Middle frontal gyrus (tissue), 1 donor: ENCODE measurements around the gene PLXNA1.

Source experiments
- DNase-seq: peaks from one replicate; pipeline ENCODE4 v3.0.0-alpha.2; 2015; ENCODE audit warnings: low spot score; ENCODE audit errors: extremely low spot score

The PLXNA1 gene

DNA sequence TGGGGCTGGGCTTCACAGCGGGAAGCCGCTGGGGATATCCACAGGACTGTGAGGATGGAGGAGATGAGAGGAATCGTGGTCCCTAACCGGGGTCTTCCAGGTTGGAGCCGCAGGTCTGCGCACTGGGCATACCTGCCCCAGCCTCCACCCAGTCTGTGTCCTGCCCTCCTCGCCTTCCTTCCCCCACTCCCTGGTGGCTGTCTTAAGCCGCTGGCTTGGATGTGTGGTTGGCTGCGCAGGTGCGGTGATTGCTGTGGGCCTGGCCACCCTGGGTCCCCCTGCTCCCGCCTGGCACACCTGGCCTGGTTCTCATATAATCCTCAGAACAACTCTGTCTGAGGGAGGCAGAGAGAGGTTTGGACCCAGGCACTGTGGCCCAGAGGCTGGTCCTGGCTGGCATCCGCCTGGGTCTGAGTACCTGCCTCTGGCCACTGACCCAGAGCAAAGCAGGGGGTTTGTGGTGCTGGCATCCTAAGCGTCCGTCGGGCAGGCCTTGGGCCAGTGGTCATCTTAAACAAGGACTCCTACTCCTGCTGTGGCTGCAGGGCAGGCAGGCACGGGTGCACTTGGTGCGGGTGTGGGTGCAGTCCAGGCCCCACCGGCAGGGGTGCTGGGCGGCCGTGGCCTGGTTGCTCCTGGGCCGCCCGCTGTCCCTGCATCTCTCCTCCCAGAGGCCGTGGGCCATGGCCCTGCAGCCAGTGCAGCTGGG, 18.7 kb downstream of the PLXNA1 start:
- DNase-seq, result no peak

DNA sequence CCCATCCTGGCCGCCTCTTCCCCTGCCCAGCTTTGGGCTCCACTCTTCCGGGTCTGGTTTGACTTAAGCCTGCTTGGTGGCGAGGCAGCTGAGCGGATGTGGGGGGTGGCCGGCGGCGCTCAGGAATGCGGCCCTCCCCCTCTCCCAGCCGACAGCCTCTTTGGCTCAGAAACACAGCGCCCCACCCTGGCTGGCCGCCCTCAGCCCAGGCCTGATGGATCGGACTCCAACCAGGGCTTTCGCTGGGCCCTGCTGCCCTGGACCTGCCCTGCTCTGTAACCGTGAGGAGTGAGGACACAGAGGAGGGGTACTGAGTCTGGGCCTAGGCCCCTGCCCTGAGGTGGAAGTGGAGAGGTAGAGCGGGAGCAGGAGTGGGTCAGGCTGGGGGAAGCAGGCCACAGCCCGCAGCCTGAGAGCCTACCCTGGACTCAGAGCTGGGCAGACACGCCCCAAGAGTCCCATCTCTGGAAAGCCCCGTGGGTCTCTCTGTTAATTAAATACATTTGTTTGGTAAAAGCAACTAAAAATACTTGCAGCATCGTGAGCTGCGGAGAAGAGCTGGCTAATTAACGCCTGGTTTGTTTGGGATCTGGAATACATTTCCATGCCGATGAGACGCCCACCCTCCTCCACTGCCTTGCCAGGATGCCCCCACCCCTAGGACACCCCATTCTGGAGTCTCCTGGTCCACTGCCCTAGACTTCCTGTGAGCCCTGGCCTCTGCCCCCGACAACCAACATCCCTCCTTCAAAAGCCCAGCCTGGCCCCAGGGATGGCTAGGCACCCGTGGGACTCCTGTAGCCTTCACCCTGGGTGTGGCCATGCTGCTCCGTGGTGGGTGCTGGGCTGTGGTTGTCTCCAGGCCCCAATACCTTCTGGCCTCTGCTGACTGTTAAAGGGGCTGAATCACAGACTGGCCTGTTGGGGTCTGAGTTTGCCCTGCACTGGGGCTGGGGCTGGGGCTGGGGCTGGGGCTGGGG, 19.6 kb downstream of the PLXNA1 start:
- no peak for DNase-seq

DNA sequence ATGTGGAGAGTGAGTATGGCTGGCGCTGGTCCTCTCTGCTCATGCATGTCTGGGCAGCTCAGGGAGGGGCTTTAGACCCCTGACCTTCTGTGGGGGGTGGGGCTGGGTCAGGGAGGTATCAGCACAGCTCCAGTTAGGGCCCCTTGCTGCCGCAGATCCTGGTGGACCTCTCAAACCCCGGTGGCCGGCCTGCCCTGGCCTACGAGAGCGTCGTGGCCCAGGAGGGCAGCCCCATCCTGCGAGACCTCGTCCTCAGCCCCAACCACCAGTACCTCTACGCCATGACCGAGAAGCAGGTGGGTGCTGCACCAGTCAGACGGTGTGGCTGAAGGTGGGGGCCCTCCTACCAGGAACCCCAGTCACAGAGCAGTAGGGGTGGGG, 20.2 kb downstream of the PLXNA1 start:
- no peak for DNase-seq

DNA sequence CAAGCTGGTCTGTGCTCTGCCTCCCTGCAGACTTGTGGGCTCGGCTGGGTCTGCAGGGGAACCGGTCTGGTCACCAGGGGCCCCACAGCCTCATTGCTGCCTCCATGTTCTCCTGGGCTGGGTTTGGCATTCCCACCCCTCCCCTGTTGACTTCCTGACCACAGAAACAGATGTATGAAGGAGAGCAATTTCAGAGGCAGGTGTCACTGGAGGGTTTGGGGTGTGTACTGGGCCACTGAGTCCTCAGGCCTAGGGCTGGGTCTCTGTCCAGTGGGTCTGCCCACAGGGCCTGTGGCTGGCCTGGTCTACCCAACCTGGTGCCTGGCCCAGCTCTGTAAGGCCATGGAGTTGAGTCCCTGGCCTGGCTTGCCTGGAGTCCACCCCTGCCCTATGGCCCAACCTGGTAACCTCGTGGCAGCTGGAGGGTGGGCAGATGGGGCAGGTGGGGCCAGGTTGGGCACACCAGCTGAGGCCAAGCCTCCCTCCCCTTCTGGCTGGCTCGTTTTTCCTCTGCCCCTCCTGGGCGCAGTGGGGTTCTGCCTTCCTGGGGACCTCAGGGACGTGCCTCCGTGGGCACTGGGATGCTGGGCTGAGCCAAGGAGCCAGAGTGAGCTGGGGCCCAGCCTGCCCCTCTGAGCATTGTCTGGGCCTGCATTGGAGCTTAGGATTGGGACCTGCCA, 20.8 kb downstream of the PLXNA1 start:
- no peak for DNase-seq

DNA sequence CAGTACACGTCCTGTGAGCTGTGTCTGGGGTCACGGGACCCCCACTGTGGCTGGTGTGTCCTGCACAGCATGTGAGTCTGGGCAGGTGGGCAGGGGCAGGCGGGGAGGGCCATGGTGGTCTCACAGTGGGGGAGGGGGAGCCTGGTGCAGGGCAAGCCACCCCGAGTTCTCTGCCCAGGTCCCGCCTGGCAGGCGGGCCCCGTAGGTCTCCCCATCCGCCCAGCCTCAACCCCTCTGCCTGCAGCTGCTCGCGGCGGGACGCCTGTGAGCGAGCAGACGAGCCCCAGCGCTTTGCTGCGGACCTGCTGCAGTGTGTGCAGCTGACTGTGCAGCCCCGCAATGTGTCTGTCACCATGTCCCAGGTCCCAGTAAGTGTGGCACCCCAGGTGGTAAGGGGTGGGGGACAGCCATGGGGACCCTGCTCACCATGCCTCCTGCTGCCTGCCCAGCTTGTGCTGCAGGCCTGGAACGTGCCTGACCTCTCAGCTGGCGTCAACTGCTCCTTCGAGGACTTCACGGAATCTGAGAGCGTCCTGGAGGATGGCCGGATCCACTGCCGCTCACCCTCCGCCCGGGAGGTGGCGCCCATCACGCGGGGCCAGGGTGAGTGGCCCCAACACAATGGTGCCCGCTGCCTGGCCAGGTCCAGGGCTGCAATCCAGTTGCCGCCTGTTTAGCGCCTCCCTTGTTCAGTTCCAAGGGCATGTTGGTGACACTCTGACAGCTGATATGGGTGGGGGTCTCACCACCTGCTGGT, 21.9 kb downstream of the PLXNA1 start:
- no peak for DNase-seq

DNA sequence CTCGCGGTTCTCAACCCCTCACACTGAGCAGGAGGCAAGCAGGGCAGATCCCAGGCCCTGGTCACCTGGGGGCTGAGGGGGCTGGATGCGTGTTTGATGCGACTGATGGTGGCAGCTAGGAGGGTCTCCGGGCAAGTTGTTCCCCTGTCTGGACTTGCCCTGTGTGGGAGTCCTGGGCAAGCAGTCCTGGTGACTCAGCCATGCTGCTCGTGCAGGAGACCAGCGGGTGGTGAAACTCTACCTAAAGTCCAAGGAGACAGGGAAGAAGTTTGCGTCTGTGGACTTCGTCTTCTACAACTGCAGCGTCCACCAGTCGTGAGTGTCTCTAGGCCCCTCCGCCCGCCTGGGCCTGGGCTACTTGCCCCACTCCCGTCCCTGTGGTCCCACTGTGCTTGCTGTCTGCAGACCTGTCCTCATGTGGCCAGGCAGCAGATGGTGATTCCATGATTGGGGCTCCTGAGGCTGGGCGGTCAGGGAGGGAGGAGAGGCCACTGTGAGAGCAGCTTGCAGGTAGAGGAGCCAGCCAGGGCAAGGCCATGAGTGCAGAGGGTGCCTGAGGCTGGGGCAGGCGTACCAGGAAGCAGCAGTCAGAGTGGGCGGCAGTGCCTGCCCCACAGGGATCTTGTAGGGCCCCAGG, 23.1 kb downstream of the PLXNA1 start:
- DNase-seq, result no peak

DNA sequence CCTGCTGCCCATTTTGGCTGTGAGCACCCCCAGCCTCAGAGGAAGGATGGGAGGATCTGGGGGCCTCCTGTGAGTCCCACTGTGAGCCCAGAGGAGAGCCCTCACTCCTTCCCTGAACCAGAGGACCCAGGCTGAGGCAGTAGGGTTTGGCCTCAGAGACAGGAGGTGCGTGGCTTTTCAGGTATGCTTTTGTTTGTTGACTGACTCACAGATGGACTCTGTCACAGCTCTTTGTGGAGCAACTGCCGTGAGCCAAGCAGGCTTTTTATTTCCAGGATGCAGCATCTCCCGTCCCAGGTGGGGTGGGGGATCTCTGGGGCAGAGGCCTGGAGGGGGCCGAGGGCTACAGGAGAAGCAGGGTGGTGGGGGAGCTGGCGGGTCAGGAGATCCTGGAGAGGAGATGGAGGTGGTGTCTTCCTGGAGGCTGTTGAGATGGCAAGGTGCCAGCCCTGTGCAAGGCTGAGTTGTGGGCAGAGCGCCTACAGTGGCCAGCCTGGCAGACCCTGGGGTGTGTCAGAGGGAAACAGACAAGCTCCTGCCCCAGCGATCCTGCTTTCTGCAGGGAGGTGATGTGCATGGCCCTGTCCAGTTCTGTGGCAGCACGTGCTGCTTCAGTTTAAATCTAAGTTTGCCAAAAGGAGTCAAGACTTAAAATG, 24.0 kb downstream of the PLXNA1 start:
- no peak for DNase-seq

DNA sequence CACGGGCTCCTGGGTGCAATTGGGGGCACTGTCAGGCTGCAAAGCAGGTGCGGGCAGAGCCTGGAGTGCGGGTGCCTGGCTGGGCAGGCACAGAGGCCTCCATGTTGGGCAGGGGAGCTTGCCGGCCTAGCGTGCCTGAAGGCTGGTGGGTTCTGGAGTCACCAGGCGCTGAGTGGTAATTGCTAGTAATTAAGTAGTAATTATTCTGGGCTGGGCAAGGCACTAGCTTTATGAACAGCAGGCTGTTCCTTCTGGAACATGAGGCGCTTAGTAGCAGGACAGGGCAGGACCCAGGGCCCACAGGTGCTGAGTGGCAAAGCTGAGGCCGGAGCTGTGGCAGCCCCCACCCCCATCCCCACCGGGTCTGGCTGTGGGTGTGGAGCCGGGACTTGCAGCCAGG, 25.3 kb downstream of the PLXNA1 start:
- DNase-seq, result no peak

DNA sequence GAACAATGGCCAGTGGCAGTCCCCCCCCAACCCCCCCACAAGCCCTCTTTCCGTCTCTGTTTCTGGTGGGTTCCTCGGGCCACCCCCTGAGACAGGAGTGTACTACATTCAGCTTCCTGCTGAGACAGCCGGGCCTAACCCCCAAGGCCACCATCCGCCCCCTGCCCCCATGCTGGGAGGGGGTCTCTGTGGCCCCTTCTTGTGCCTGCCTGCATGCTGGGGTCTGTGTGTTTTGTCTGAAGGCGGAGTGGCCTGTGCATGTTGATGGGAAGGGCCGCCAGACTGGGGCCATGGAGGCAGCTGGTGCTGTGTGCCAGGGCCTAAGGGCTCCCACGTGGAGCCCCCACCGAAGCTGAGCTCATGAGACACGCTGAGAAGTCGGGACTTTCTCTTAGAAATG, 26.6 kb downstream of the PLXNA1 start:
- no peak for DNase-seq

DNA sequence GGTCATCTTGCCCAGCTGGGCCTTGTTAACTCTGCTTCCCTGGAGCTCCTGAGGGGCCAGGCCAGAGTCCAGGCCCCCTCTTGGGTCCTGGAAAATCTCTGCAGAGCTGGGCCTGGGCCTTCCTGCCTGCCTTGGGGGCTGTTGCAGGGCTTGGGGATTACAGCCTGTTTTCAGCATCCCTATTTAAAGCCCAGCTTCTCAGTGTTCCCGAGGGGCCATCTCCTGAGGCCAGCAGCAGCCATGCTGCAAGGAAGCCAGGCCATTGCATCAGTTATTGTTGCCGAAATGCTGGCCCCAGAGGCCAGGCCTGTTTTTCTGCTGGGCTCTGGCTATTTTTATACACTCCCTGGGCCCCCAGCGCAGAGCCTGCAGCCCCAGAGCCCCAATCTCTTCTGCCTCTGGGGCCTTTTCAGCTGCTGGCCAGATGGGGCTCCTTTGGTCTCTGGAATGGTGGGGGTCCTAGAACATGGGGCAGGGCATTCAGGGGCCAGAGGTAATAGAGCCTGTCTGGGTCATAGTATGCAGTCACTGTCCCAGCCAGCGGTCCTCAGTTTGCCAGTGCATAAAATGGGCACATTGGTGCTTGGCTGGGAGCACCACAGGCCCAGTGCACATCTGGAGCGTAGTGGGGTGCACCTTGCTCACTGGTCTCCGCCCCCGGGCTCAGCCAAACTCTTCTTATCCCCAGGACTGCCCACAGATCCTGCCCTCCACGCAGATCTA, 28.5 kb downstream of the PLXNA1 start:
- DNase-seq, result no peak

DNA sequence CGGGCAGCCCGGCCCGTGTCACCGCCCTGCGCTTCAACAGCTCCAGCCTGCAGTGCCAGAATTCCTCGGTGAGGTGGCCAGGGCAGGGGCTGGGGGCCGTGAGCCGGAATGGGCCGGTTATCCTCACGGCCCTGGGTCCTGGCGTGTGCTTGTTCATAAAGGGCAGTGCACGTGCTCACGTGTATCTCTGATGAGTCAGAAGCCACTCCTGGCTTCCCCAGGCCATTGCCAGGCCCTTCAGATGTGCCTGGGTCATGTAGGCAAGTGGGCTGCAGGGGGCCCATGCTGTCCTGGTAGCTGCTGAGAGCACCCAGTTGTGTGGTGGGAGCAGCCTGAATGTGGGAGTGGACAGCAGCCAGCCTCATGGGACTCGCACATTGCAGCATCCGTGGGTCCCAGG, 29.2 kb downstream of the PLXNA1 start:
- DNase-seq, result no peak

DNA sequence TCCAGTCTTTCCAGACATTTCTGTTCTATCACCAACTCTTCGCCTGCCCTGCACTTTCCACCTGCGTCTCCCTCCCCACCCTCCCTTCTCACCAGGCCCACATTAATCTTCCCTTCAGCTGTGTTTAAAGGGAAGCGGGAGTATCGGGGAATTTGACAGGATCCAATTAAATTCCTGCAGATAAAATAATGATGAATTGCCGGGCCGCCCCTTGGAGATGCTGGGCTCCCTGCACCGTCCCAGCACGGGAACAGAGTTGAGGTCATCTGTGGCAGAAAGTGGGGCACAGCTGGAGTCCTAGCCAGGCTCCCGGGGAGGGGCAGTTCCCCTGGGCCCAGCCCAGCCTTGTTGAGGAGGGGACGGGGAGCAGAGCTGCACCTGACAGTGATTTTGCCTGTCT, 30.3 kb downstream of the PLXNA1 start:
- no peak for DNase-seq

DNA sequence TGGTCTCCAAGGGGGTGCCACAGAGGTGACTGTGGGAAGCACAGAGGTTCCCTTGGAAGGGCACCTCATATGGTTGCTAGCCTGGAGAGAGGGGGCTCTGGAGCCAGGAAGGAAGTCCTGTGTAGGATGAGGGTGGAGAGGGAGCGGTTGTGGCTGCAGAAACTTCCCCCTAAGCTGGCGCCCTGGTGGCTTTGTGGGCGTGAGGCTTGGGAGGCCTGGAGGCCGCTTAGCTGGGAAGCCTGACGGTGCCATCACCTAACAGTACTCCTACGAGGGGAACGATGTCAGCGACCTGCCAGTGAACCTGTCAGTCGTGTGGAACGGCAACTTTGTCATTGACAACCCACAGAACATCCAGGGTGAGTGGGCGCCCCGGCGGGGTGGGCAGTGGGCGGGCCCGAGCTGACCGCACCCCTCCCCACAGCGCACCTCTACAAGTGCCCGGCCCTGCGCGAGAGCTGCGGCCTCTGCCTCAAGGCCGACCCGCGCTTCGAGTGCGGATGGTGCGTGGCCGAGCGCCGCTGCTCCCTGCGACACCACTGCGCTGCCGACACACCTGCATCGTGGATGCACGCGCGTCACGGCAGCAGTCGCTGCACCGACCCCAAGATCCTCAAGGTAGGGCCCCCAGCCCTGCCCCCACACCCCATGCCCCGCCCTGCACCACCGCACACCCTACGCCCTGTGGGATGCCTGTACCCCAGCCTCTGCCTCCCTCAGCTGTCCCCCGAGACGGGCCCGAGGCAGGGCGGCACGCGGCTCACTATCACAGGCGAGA, 31.0 kb downstream of the PLXNA1 start:
- DNase-seq, result no peak

DNA sequence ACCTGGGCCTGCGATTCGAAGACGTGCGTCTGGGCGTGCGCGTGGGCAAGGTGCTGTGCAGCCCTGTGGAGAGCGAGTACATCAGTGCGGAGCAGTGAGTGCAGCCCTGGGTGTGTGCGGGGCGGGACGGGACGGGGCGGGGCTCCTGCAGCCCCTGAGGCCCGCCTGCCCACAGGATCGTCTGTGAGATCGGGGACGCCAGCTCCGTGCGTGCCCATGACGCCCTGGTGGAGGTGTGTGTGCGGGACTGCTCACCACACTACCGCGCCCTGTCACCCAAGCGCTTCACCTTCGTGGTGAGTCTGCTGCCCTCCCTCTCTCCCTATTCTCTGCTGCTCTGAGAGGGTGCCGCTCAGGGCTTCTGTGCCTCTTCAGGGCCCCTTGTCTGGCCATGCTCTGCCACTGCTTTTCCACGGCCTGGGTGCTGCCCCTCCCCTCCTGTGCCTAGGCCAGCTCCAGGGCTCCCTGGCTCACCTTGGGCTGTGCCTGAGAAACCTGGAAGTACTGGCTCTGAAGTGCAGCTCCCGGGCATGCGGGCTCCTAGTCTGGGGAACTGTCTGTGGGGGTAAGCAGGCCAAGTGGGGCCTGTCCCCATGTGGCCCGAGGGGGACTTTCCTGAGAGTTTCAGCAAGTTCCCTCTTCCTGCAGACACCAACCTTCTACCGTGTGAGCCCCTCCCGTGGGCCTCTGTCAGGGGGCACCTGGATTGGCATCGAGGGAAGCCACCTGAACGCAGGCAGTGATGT, 31.8 kb downstream of the PLXNA1 start:
- no peak for DNase-seq

DNA sequence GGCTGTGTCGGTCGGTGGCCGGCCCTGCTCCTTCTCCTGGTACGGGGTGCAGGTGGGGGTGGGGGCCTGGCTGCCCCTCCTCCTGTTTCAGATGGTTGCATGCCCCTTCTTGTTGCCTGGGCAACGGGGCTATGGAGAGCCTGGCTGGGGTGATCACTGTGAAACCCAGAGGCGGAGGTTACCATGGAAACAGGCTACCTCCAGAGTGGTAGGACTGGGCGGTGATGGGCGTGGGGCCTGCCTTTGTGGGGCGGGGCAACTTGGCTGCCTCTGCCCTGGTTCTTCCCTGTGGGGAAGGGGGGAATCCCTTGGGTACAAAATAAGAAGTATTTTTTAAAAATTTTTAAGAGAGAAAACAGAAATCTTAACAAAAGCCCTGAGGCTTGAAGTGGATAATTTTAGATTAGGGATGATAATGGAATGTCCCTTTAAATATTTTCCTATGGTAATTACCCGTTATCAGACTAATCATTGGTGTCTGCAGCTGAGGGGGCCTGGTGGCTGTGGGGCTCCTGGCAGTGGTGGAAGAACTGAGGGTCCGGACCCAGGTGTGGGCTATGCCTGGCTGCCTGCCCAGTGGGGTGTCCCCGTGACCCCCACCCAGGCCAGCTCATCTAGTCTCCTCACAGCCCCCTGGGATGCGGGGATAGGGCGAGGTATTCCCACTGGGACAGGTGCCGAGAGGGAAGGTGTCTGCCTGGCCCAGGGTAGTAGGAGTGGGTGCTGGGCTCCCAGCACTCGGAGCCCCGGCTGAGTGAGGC, 32.5 kb downstream of the PLXNA1 start:
- DNase-seq, result no peak

DNA sequence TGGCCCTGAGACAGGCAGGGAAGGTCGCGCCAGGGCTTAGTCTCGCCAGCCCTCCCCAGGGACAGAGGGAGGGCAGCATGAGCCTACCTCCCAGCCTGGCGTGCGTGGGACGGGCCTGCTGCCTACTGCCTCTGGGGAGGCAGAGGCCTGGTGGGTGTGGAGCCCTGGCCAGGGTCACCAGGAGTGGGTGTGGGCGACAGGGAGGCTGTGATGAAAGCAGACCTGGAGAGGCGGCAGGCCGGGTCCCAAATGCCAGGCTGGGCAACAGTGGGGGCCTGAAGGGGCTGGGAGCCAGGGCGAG, 33.1 kb downstream of the PLXNA1 start:
- DNase-seq, result no peak

DNA sequence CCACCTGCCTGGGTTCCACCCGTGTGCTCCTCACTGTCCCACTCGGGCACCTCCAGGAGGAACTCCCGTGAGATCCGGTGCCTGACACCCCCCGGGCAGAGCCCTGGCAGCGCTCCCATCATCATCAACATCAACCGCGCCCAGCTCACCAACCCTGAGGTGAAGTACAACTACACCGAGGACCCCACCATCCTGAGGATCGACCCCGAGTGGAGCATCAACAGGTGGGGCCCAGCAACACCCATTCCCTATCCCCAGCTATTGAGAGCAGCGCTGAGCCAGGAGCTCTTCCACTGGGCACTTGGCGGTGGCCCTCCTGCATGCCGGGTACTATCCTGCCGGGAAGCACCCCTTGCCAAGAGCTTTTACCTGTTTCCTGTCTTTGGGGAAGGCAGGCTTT, 33.5 kb downstream of the PLXNA1 start:
- no peak for DNase-seq

DNA sequence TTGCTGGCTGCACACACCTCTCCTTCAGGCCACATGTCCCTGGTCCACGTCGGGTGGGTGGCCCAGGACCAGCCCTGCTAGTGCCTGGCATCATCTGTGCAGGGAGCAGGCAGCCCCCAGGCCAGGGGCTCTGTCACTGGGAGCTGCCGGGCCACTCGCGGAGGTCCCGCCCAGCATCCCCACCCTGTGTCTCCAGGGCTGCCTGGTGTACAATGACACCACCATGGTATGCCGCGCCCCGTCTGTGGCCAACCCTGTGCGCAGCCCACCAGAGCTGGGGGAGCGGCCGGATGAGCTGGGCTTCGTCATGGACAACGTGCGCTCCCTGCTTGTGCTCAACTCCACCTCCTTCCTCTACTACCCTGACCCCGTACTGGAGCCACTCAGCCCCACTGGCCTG, 34.3 kb downstream of the PLXNA1 start:
- DNase-seq, result no peak
